Esophagus squamous epithelium (tissue), 4 donors: Measurements from ENCODE around the gene RPS6KC1.

Source experiments
- POLR2A ChIP-seq, 4 donors: fragments of 450-650 bp; IDR thresholded peaks; one replicate each; pipeline ENCODE4 v1.6.1; 2017; ENCODE audit warnings: antibody characterized with exemption in 4 of 4, mild to moderate bottlenecking in 4 of 4, moderate library complexity in 3 of 4
- TF ChIP-seq, protein P1 (sequence below), 6 experiments: fragments of 450-650 bp in 4 of 6; fragments of 200-600 bp in 2 of 6; sonication (generic) in 2 of 6; IDR thresholded peaks; one replicate each; pipeline ENCODE4 v1.5.1; 2016 to 2019; ENCODE audit warnings: antibody characterized with exemption in 6 of 6, mild to moderate bottlenecking in 4 of 6, moderate library complexity in 4 of 6

DNA sequence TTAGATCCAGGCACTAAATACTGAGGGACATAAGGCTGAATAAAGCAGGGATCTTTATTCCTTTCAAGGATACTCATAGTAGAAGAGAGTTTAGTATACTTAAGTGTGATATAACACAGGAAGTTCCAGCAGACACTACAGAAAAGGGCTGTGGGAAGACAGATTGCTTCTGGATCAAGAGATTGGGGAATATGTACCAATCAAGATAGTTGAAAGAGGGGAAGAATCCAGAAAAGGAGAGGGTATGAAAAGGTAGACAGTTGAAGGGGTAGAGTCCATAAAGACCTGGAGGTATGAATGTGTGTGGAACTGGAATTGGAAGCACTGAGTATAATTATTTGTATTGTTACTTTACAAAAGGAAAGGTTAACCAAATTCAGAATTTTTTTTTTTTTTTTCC lies 2.4 kb downstream of the RPS6KC1 start:
- TF ChIP-seq, protein P1, sequence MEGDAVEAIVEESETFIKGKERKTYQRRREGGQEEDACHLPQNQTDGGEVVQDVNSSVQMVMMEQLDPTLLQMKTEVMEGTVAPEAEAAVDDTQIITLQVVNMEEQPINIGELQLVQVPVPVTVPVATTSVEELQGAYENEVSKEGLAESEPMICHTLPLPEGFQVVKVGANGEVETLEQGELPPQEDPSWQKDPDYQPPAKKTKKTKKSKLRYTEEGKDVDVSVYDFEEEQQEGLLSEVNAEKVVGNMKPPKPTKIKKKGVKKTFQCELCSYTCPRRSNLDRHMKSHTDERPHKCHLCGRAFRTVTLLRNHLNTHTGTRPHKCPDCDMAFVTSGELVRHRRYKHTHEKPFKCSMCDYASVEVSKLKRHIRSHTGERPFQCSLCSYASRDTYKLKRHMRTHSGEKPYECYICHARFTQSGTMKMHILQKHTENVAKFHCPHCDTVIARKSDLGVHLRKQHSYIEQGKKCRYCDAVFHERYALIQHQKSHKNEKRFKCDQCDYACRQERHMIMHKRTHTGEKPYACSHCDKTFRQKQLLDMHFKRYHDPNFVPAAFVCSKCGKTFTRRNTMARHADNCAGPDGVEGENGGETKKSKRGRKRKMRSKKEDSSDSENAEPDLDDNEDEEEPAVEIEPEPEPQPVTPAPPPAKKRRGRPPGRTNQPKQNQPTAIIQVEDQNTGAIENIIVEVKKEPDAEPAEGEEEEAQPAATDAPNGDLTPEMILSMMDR (IDR thresholded peaks at IDR 0.05): no peak
- no peak for TF ChIP-seq POLR2A (IDR thresholded peaks at IDR 0.05)
